Placental pericyte (primary cell): Measurements from ENCODE around the gene MANBA. TPM values are rescaled to one million over a fixed set of nuclear protein-coding genes. Genes with fewer than 3 reads are reported as not detected.

Experiments
- small RNA-seq: library from RNA; depleted of rRNA; stranded (forward); fragments of <200 nt; gene quantifications from one replicate; pipeline ENCODE3, GENCODE V24; 2012; ENCODE audit warnings: low replicate concordance
- total RNA-seq: library from RNA; depleted of rRNA; stranded (reverse); fragments of >200 nt; gene quantifications from 2 replicates; pipeline ENCODE4 v1.2.3, GENCODE V29; 2012

The MANBA gene
- total RNA-seq: 103 and 231 TPM in 2 replicates

GRCh38 chr4:102760645-102761295 lies at the start of gene MANBA:
MANBA (minus strand) TSS chr4:102760968; CDS start chr4:102760894, 74 bp downstream.

Small RNAs within 50 kb of the gene (small RNA-seq; reads per million reads assigned to genes)
- gene AC018797.1: not detected

Other genes with a start within 250 kb of the MANBA start
- 558 and 577 TPM in 2 replicates for gene UBE2D3, start 66.6 kb upstream of the MANBA start, total RNA-seq
- gene CISD2, start 108.0 kb upstream of the MANBA start, total RNA-seq: 38.8 and 47.7 TPM in 2 replicates